Liver (tissue), 9 donors: ENCODE data around the gene DHDDS. TPM values are rescaled to one million over a fixed set of nuclear protein-coding genes. Genes with fewer than 3 reads are reported as not detected.

Source experiments
- DNase-seq: peaks from one replicate; pipeline ENCODE4 v3.0.0-alpha.2; 2017; ENCODE audit warnings: low spot score
- H3K27ac ChIP-seq, 2 donors: one replicate each; pipeline ENCODE4 v1.7.0; 2013; ENCODE audit warnings: inconsistent platforms in 2 of 2, low read length in 2 of 2, control low read depth in 1 of 2, low read depth in 1 of 2, mild to moderate bottlenecking in 1 of 2
- H3K27me3 ChIP-seq, 4 donors: one replicate each; pipeline versions ENCODE4 v1.6.1 to v1.7.0; 2013; ENCODE audit warnings: low read length in 3 of 4, inconsistent platforms in 1 of 4, mild to moderate bottlenecking in 1 of 4, moderate library complexity in 1 of 4; ENCODE audit not compliant: control insufficient read depth in 4 of 4, insufficient read depth in 4 of 4
- H3K36me3 ChIP-seq, 4 donors: one replicate each; pipeline versions ENCODE4 v1.6.1 to v1.7.0; 2013; ENCODE audit warnings: low read length in 3 of 4, mild to moderate bottlenecking in 3 of 4, low read depth in 1 of 4, moderate library complexity in 1 of 4; ENCODE audit not compliant: control insufficient read depth in 4 of 4, insufficient read depth in 3 of 4
- H3K4me1 ChIP-seq, 4 donors: one replicate each; pipeline versions ENCODE4 v1.6.1 to v1.7.0; 2013; ENCODE audit warnings: low read length in 3 of 4, mild to moderate bottlenecking in 3 of 4, moderate library complexity in 1 of 4; ENCODE audit not compliant: control insufficient read depth in 4 of 4, insufficient read depth in 4 of 4
- H3K4me3 ChIP-seq, 3 donors: one replicate each; pipeline versions ENCODE4 v1.6.1 to v1.7.0; 2013; ENCODE audit warnings: low read length in 3 of 3, control low read depth in 1 of 3, low read depth in 1 of 3, mild to moderate bottlenecking in 1 of 3
- H3K9ac ChIP-seq, 2 donors: one replicate each; pipeline ENCODE4 v1.7.0; 2013; ENCODE audit warnings: low read length in 2 of 2, mild to moderate bottlenecking in 2 of 2, moderate library complexity in 2 of 2, control low read depth in 1 of 2, low read depth in 1 of 2
- H3K9me3 ChIP-seq, 4 donors: one replicate each; pipeline versions ENCODE4 v1.6.1 to v1.7.0; 2013; ENCODE audit warnings: low read length in 3 of 4; ENCODE audit not compliant: control insufficient read depth in 4 of 4
- ATF3 ChIP-seq: IDR thresholded peaks from 2 replicates; pipeline ENCODE4 v1.6.1; 2016; ENCODE audit warnings: antibody characterized with exemption
- CTCF ChIP-seq: fragments of 150-350 bp; IDR thresholded peaks from 2 replicates; pipeline ENCODE4 v1.5.1; 2017; ENCODE audit warnings: improper control_type of control experiment, low read depth, low read length; ENCODE audit not compliant: missing input control
- EGR1 ChIP-seq, 2 donors: IDR thresholded peaks; 2 replicates each; pipeline ENCODE4 v1.6.1; 2016 to 2018; ENCODE audit warnings: antibody characterized with exemption in 2 of 2, low read depth in 2 of 2
- FOXA1 ChIP-seq: IDR thresholded peaks from 2 replicates; pipeline ENCODE4 v1.6.1; 2016; ENCODE audit warnings: antibody characterized with exemption
- FOXA2 ChIP-seq: IDR thresholded peaks from 2 replicates; pipeline ENCODE4 v1.6.1; 2016; ENCODE audit warnings: antibody characterized with exemption
- GABPA ChIP-seq, 2 donors: IDR thresholded peaks in 1 of 2; conservative IDR thresholded peaks in 1 of 2; 2 replicates each; pipeline ENCODE4 v1.6.1; 2016; ENCODE audit warnings: antibody characterized with exemption in 2 of 2, mild to moderate bottlenecking in 1 of 2, moderate library complexity in 1 of 2
- HNF4A ChIP-seq, 2 donors: conservative IDR thresholded peaks; 2 replicates each; pipeline ENCODE4 v1.6.1; 2016; ENCODE audit warnings: antibody characterized with exemption in 2 of 2, mild to moderate bottlenecking in 2 of 2
- HNF4G ChIP-seq: IDR thresholded peaks from 2 replicates; pipeline ENCODE4 v1.6.1; 2016; ENCODE audit warnings: antibody characterized with exemption
- JUND ChIP-seq, 2 donors: IDR thresholded peaks; 2 replicates each; pipeline ENCODE4 v1.6.1; 2016; ENCODE audit warnings: antibody characterized with exemption in 2 of 2
- MAX ChIP-seq: IDR thresholded peaks from 2 replicates; pipeline ENCODE4 v1.6.1; 2016; ENCODE audit warnings: antibody characterized with exemption
- NR2F2 ChIP-seq: IDR thresholded peaks from 2 replicates; pipeline ENCODE4 v1.6.1; 2016; ENCODE audit warnings: antibody characterized with exemption
- RAD21 ChIP-seq, 2 donors: IDR thresholded peaks; 2 replicates each; pipeline ENCODE4 v1.6.1; 2016; ENCODE audit warnings: antibody characterized with exemption in 2 of 2, mild to moderate bottlenecking in 2 of 2
- RXRA ChIP-seq, 2 donors: IDR thresholded peaks; 2 replicates each; pipeline ENCODE4 v1.6.1; 2017 to 2018; ENCODE audit warnings: antibody characterized with exemption in 2 of 2, mild to moderate bottlenecking in 1 of 2
- SP1 ChIP-seq: IDR thresholded peaks from 2 replicates; pipeline ENCODE4 v1.6.1; 2018; ENCODE audit warnings: antibody characterized with exemption, mild to moderate bottlenecking
- TAF1 ChIP-seq: conservative IDR thresholded peaks from 2 replicates; pipeline ENCODE4 v1.6.1; 2016; ENCODE audit warnings: antibody characterized with exemption, mild to moderate bottlenecking
- YY1 ChIP-seq: IDR thresholded peaks from 2 replicates; pipeline ENCODE4 v1.6.1; 2016; ENCODE audit warnings: antibody characterized with exemption, mild to moderate bottlenecking
- ZBTB33 ChIP-seq: IDR thresholded peaks from 2 replicates; pipeline ENCODE4 v1.6.1; 2016; ENCODE audit warnings: antibody characterized with exemption
- WGBS: extraction: QIAGEN DNeasy Blood & Tissue Kit; methylation state at CpG from one replicate; pipeline ENCODE4 v1.1.7; 2013; 5-methylcytosine and 5-hydroxymethylcytosine counted together
- polyA plus RNA-seq, 2 donors: library from polyadenylated mRNA; stranded (reverse) in 1 of 2; unstranded in 1 of 2; fragments of 200-250 nt in 1 of 2; fragments of >200 nt in 1 of 2; fragmentation: Nextera tagmentation in 1 of 2; extraction: Ambion mirVana in 1 of 2; gene quantifications; one replicate each; pipeline versions ENCODE4 v1.2.1 to v1.2.3, GENCODE V29; 2013 to 2015
- total RNA-seq, 2 donors: library from RNA; depleted of rRNA; stranded (reverse); fragments of >200 nt; gene quantifications; one replicate each; pipeline ENCODE4 v1.2.3, GENCODE V29; 2014
- TF ChIP-seq, protein P1 (sequence below): IDR thresholded peaks from 2 replicates; pipeline ENCODE4 v1.6.1; 2016; ENCODE audit warnings: antibody characterized with exemption, mild to moderate bottlenecking
- donor health status: healthy.
- donor health status: healthy.
- donor health status: healthy.
- donor health status: healthy.
- donor health status: healthy.

The DHDDS gene
- total and polyA plus RNA-seq, 4 donors = 10.6 to 21.7 (median 16.6) TPM

DNA sequence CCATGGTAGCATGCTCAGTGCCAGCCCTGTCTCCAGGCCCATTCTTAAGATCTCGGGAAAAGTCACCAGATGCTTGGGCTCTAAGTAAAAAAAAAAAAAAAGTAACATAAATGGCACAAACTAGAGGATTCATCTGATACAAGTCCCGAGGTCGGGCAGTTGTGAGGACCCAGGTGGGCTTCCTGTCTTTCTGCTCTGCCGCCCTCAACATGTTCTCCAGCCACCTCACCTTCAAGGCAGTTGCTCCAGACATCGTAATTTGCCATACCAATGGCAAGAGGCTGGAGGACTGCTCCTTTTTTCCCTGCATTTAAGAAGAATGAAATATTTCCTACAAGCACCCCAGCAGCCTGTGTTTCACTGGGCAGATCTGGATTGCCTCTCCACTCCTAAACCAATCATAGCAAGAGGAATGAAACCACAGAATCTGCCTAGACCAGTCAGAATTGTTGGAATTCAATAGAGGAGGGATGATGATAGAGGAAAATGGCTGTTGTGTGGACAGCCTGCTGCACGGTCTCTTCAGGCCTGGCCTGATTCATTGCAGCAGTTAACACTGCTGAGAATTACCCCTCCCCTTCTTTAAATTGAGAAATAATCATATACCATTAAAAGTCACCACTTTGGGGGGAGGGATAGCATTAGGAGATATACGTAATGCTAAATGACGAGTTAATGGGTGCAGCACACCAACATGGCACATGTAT lies 45.5 kb downstream of the DHDDS start:
- no peak for DNase-seq
- H3K27ac ChIP-seq = no peak overlapping the region
- TF ChIP-seq FOXA2 = no peak
- no peak for TF ChIP-seq TAF1
- TF ChIP-seq JUND (IDR thresholded peaks at IDR 0.05) = no peak
- TF ChIP-seq MAX = no peak
- no peak for TF ChIP-seq RXRA (IDR thresholded peaks at IDR 0.05)
- TF ChIP-seq NR2F2 = no peak
- TF ChIP-seq SP1 = no peak
- TF ChIP-seq ATF3 = no peak
- TF ChIP-seq, protein P1, sequence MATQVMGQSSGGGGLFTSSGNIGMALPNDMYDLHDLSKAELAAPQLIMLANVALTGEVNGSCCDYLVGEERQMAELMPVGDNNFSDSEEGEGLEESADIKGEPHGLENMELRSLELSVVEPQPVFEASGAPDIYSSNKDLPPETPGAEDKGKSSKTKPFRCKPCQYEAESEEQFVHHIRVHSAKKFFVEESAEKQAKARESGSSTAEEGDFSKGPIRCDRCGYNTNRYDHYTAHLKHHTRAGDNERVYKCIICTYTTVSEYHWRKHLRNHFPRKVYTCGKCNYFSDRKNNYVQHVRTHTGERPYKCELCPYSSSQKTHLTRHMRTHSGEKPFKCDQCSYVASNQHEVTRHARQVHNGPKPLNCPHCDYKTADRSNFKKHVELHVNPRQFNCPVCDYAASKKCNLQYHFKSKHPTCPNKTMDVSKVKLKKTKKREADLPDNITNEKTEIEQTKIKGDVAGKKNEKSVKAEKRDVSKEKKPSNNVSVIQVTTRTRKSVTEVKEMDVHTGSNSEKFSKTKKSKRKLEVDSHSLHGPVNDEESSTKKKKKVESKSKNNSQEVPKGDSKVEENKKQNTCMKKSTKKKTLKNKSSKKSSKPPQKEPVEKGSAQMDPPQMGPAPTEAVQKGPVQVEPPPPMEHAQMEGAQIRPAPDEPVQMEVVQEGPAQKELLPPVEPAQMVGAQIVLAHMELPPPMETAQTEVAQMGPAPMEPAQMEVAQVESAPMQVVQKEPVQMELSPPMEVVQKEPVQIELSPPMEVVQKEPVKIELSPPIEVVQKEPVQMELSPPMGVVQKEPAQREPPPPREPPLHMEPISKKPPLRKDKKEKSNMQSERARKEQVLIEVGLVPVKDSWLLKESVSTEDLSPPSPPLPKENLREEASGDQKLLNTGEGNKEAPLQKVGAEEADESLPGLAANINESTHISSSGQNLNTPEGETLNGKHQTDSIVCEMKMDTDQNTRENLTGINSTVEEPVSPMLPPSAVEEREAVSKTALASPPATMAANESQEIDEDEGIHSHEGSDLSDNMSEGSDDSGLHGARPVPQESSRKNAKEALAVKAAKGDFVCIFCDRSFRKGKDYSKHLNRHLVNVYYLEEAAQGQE = no peak
- no peak for TF ChIP-seq HNF4A (conservative IDR thresholded peaks at IDR 0.05)
- no peak for TF ChIP-seq GABPA (IDR thresholded peaks at IDR 0.05 in 1 of 2, conservative IDR thresholded peaks at IDR 0.05 in 1 of 2)
- no peak for TF ChIP-seq RAD21 (IDR thresholded peaks at IDR 0.05)
- TF ChIP-seq FOXA1 = no peak
- TF ChIP-seq YY1 = no peak
- TF ChIP-seq EGR1 (IDR thresholded peaks at IDR 0.05; ENCODE audit: low read depth in 2 of 2) = no peak
- no peak for TF ChIP-seq ZBTB33
- no peak for TF ChIP-seq HNF4G
- no peak for TF ChIP-seq CTCF
- 95% methylated on average over 8 of the region's 8 CpGs for WGBS
- H3K9me3 ChIP-seq = no peaks in the 10 kb centered on the region
- H3K4me1 ChIP-seq = peaks cover 1 to 18% (median 16%) of the 10 kb centered on the region in 4 donors
- H3K9ac ChIP-seq = no peak overlapping the region
- no peaks in the 10 kb centered on the region for H3K27me3 ChIP-seq
- no peak overlapping the region for H3K4me3 ChIP-seq
- peaks cover 0 to 35% (median 12%) of the 10 kb centered on the region in 4 donors for H3K36me3 ChIP-seq
